A549 (cell line): ENCODE results near the gene SBF2. TPM values are rescaled to one million over a fixed set of nuclear protein-coding genes. Genes with fewer than 3 reads are reported as not detected.

Experiments
- ATAC-seq, 2 experiments: fragments of 200-7000 bp in 1 of 2; fragments of >200 bp in 1 of 2; cut with Nextera tagmentation in 1 of 2; cut with Tn5 transposase in 1 of 2; 3 replicates each; pipeline versions ENCODE4 v1.8.0 to v1.9.1; 2018 to 2020; ENCODE audit warnings: mild to moderate bottlenecking in 1 of 2, moderate library complexity in 1 of 2
- CTCF ChIA-PET: fragments of 300-600 bp; sonication (Branson Sonifier 250); formaldehyde crosslinking; extraction: SDS; loops from one replicate; lab custom pipeline; 2021; ENCODE audit warnings: antibody characterized with exemption, inconsistent platforms; lab: Yijun Ruan, JAX
- POLR2A ChIA-PET: fragments of 350-600 bp; formaldehyde crosslinking; extraction: SDS; loops from one replicate; lab custom pipeline; 2021; ENCODE audit warnings: antibody characterized with exemption, inconsistent platforms; lab: Yijun Ruan, JAX
- DNase-seq, 2 experiments: peaks; one replicate each; pipeline versions ENCODE4 v3.0.0 to v3.0.0-alpha.2; 2011 to 2016; ENCODE audit warnings: low read depth in 1 of 2, low spot score in 1 of 2
- FAIRE-seq: peaks from 2 replicates; lab custom pipeline; 2011; peaks lifted over from hg19 to GRCh38; lab: Jason Lieb, UNC
- H3K27ac ChIP-seq, 2 experiments: fragments of >200 bp; sonication (Bioruptor Twin); formaldehyde crosslinking; 3 replicates each; pipeline ENCODE4 v1.5.1; 2016 to 2017
- H3K4me1 ChIP-seq: fragments of >200 bp; sonication (Bioruptor Twin); formaldehyde crosslinking; 3 replicates; pipeline ENCODE4 v1.6.1; 2016
- H3K4me2 ChIP-seq: fragments of >200 bp; sonication (Bioruptor Twin); formaldehyde crosslinking; 3 replicates; pipeline ENCODE4 v1.6.1; 2016
- H3K4me3 ChIP-seq: fragments of >200 bp; sonication (Bioruptor Twin); formaldehyde crosslinking; 3 replicates; pipeline ENCODE4 v1.5.1; 2016
- H3K9me3 ChIP-seq: fragments of >200 bp; sonication (Bioruptor Twin); formaldehyde crosslinking; 3 replicates; pipeline ENCODE4 v1.6.1; 2016
- CBX8 ChIP-seq: fragments of 200-600 bp; sonication (generic); IDR thresholded peaks from 2 replicates; pipeline ENCODE4 v1.6.1; 2016
- CEBPB ChIP-seq, 2 experiments: fragments of >200 bp in 1 of 2; sonication (Bioruptor Twin) in 1 of 2; formaldehyde crosslinking in 1 of 2; IDR thresholded peaks; 2 replicates each; pipeline ENCODE4 v1.6.1; 2012 to 2016
- CTCF ChIP-seq: fragments of >200 bp; sonication (Bioruptor Twin); formaldehyde crosslinking; IDR thresholded peaks from 3 replicates; pipeline ENCODE4 v1.5.1; 2016
- EHMT2 ChIP-seq: fragments of 200-600 bp; sonication (generic); IDR thresholded peaks from 2 replicates; pipeline ENCODE4 v1.6.1; 2016; ENCODE audit warnings: antibody characterized with exemption, low read depth, mild to moderate bottlenecking, moderate library complexity
- ESRRA ChIP-seq: fragments of 150-350 bp; IDR thresholded peaks from 2 replicates; pipeline ENCODE4 v1.6.1; 2014; ENCODE audit warnings: mild to moderate bottlenecking, low read length, borderline replicate concordance
- FOSL2 ChIP-seq, 2 experiments: fragments of 450-650 bp in 1 of 2; fragments of >200 bp in 1 of 2; sonication (Bioruptor Twin) in 1 of 2; formaldehyde crosslinking; IDR thresholded peaks; 2 replicates each; pipeline versions ENCODE4 v1.5.0 to v1.6.1; 2016 to 2020; ENCODE audit warnings: mild to moderate bottlenecking in 1 of 2, moderate library complexity in 1 of 2
- FOXS1 ChIP-seq: fragments of 250-450 bp; sonication (Bioruptor Pico); IDR thresholded peaks from 2 replicates; pipeline ENCODE4 v1.5.0; 2020; ENCODE audit warnings: mild to moderate bottlenecking, moderate library complexity
- GATA3 ChIP-seq: IDR thresholded peaks from 2 replicates; pipeline ENCODE4 v1.6.1; 2012; ENCODE audit warnings: borderline replicate concordance
- HDAC2 ChIP-seq: fragments of 200-600 bp; sonication (generic); IDR thresholded peaks from 2 replicates; pipeline ENCODE4 v1.6.1; 2016
- HES2 ChIP-seq: fragments of >200 bp; sonication (Bioruptor Twin); formaldehyde crosslinking; IDR thresholded peaks from 2 replicates; pipeline ENCODE4 v1.6.1; 2016
- HOXB13 ChIP-seq: fragments of 250-450 bp; sonication (Bioruptor Pico); IDR thresholded peaks from 2 replicates; pipeline ENCODE4 v1.5.0; 2020; ENCODE audit warnings: low read depth, mild to moderate bottlenecking, moderate library complexity
- JUN ChIP-seq, 2 experiments: fragments of >200 bp; sonication (Bioruptor Twin); formaldehyde crosslinking; IDR thresholded peaks; 2 replicates in 1 of 2; 3 replicates in 1 of 2; pipeline ENCODE4 v1.6.1; 2016 to 2017
- JUNB ChIP-seq: fragments of >200 bp; sonication (Bioruptor Twin); formaldehyde crosslinking; IDR thresholded peaks from 2 replicates; pipeline ENCODE4 v1.6.1; 2016
- KDM1A ChIP-seq: fragments of 200-600 bp; sonication (generic); IDR thresholded peaks from 2 replicates; pipeline ENCODE4 v1.6.1; 2016; ENCODE audit warnings: low read depth, mild to moderate bottlenecking
- MAFK ChIP-seq: fragments of 450-650 bp; IDR thresholded peaks from 2 replicates; pipeline ENCODE4 v1.6.1; 2014; ENCODE audit not compliant: partially characterized antibody
- MAX ChIP-seq: IDR thresholded peaks from 2 replicates; pipeline ENCODE4 v1.6.1; 2012
- NPAS2 ChIP-seq: fragments of 250-450 bp; sonication (Bioruptor Pico); IDR thresholded peaks from 2 replicates; pipeline ENCODE4 v1.8.0; 2022; ENCODE audit warnings: mild to moderate bottlenecking, moderate library complexity, borderline replicate concordance
- POLR2A ChIP-seq: IDR thresholded peaks from 2 replicates; pipeline ENCODE4 v1.6.1; 2012; ENCODE audit warnings: mild to moderate bottlenecking, low read length
- POLR2AphosphoS2 ChIP-seq: conservative IDR thresholded peaks from 2 replicates; pipeline ENCODE4 v1.6.1; 2012; ENCODE audit warnings: low read length, improper control_type of control experiment, inconsistent platforms
- RNF2 ChIP-seq: fragments of 200-600 bp; sonication (generic); IDR thresholded peaks from 2 replicates; pipeline ENCODE4 v1.6.1; 2016; ENCODE audit warnings: low read depth, mild to moderate bottlenecking, antibody characterized with exemption, moderate library complexity, borderline replicate concordance
- SREBF2 ChIP-seq: fragments of 450-650 bp; IDR thresholded peaks from 2 replicates; pipeline ENCODE4 v1.6.1; 2014; ENCODE audit warnings: mild to moderate bottlenecking, moderate library complexity
- USF2 ChIP-seq: fragments of 450-650 bp; IDR thresholded peaks from 2 replicates; pipeline ENCODE4 v1.6.1; 2014; ENCODE audit warnings: antibody characterized with exemption
- ZC3H11A ChIP-seq: fragments of 450-650 bp; IDR thresholded peaks from 2 replicates; pipeline ENCODE4 v1.6.1; 2014; ENCODE audit warnings: antibody characterized with exemption, mild to moderate bottlenecking
- ZFP36 ChIP-seq: fragments of 450-650 bp; IDR thresholded peaks from 2 replicates; pipeline ENCODE4 v1.6.1; 2014; ENCODE audit warnings: borderline replicate concordance; ENCODE audit not compliant: partially characterized antibody
- WGBS: methylation state at CpG from one replicate; pipeline ENCODE4 v1.1.6; 2017; ENCODE audit errors: missing lambda C conversion rate; 5-methylcytosine and 5-hydroxymethylcytosine counted together
- polyA plus RNA-seq, 4 experiments: library from polyadenylated mRNA; depleted of rRNA in 3 of 4; stranded (reverse); fragments of >200 nt; fragmentation: RNase III in 1 of 4; extraction: RNeasy Plus Mini Kit Qiagen cat#74134 plus additional on column Dnase treatment in 1 of 4; gene quantifications; 2 replicates in 3 of 4; 3 replicates in 1 of 4; pipeline ENCODE4 v1.2.3, GENCODE V29; 2011 to 2017
- TF ChIP-seq, protein P1 (sequence below): fragments of >200 bp; sonication (Bioruptor Twin); formaldehyde crosslinking; IDR thresholded peaks from 3 replicates; pipeline ENCODE4 v1.6.1; 2016

The SBF2 gene
- polyA plus RNA-seq, 2 of the 4 experiments (the other 2 are of a cell fraction), result 11.1 to 49.6 TPM

DNA sequence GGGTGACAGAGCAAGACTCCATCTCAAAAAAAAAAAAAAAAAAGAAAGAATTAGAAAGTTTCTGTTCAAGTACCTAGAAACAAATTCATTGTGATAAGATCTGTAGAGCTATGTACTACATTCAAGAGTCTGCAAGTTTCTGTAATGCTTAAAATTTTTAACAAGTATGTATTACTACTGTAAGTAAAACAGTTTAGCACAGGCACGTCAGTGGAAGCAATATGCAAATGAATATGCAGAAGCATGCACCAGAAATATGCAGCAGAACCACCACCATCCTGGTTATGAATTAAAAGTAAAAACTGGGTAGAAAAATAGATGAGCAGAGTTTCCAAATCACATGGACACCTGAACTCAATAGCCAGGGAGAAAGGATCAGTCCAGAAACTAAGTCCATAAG is 19.3 kb downstream of the SBF2 start:
- no peaks in the 10 kb centered on the region for H3K9me3 ChIP-seq
- no peak for ATAC-seq
- no peak for FAIRE-seq
- H3K27ac ChIP-seq, result no peak overlapping the region
- ChIA-PET POLR2A (no interaction called here), CTCF (interaction anchor here (0.6 to 1.0 kb wide), 3 partner anchors 11 to 665 kb away, joined by 3 read pairs; no protein-coding TSS in a partner anchor)
- DNase-seq, result no peak
- H3K4me1 ChIP-seq, result peaks cover 27% of the 10 kb centered on the region
- no peak overlapping the region for H3K4me2 ChIP-seq
- 92% methylated on average over 1 of the region's 1 CpG for WGBS
- H3K4me3 ChIP-seq, result no peak overlapping the region
- TF ChIP-seq USF2 (no peak), CEBPB (IDR thresholded peaks at IDR 0.05) (no peak), ESRRA (no peak), FOXS1 (CRISPR knock-in tag) (no peak), MAX (no peak), GATA3 (no peak), MAFK (no peak), HOXB13 (CRISPR knock-in tag) (no peak), CBX8 (no peak), CTCF (no peak), KDM1A (no peak), JUNB (no peak), NPAS2 (CRISPR knock-in tag) (no peak), FOSL2 (IDR thresholded peaks at IDR 0.05) (no peak), FOSL2 (CRISPR knock-in tag; IDR thresholded peaks at IDR 0.05) (no peak), EHMT2 (no peak), POLR2A (no peak), RNF2 (no peak), ZFP36 (no peak), JUN (IDR thresholded peaks at IDR 0.05) (no peak), POLR2AphosphoS2 (no peak)

DNA sequence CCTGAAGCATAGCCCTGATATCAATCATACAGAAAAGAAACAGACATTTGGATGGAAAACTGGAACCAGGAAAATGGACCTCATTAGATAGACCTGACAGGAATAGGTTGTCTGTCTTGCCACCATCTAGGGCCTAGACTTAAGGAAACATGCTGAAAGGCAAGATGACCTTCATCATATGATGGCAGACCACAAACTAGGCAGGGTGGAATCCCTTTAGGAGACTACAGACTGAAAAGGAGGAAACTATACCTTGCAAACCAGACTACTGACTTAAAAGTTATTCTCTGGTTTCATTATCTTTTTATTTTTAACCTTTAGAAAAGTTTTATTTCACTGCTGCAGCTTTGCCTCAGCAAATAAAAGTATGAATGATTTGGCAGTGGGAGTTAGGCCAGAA is 20.3 kb downstream of the SBF2 start:
- TF ChIP-seq ESRRA (no peak), SREBF2 (no peak), HDAC2 (no peak), ZC3H11A (no peak), HES2 (no peak), NPAS2 (CRISPR knock-in tag) (no peak), GATA3 (no peak)
- TF ChIP-seq, protein P1, sequence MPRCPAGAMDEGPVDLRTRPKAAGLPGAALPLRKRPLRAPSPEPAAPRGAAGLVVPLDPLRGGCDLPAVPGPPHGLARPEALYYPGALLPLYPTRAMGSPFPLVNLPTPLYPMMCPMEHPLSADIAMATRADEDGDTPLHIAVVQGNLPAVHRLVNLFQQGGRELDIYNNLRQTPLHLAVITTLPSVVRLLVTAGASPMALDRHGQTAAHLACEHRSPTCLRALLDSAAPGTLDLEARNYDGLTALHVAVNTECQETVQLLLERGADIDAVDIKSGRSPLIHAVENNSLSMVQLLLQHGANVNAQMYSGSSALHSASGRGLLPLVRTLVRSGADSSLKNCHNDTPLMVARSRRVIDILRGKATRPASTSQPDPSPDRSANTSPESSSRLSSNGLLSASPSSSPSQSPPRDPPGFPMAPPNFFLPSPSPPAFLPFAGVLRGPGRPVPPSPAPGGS, result no peak
- no peak for DNase-seq
- FAIRE-seq, result no peak
- H3K27ac ChIP-seq, result 0 out of 6 replicates have a peak overlapping the region, but pooled peaks of 1 of the 2 experiments have one; percentile 16
- no peaks in the 10 kb centered on the region for H3K9me3 ChIP-seq
- no peak for ATAC-seq
- no peak overlapping the region for H3K4me2 ChIP-seq
- ChIA-PET CTCF (interaction anchor here (1.0 kb wide), 2 partner anchors 12 to 19 kb away, joined by 3 read pairs; no protein-coding TSS in a partner anchor), POLR2A (no interaction called here)
- H3K4me3 ChIP-seq, result no peak overlapping the region
- peaks cover 37% of the 10 kb centered on the region for H3K4me1 ChIP-seq
